ENCODE measurements around the gene HMGXB4.

DNA sequence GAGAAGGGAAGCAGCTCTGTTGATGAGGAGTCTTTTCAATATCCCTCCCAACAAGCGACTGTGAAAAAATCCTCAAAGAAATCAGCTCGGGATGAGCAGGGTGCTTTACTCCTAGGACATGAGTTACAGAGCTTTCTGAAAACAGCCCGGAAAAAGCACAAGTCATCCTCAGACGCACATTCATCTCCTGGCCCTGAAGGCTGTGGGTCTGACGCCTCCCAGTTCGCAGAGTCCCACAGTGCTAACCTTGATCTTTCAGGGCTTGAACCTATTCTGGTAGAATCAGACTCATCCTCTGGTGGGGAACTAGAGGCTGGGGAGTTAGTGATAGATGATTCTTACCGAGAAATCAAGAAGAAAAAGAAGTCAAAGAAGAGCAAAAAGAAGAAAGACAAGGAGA lies 7.7 kb downstream of the HMGXB4 start:
- TF ChIP-seq, protein P1, sequence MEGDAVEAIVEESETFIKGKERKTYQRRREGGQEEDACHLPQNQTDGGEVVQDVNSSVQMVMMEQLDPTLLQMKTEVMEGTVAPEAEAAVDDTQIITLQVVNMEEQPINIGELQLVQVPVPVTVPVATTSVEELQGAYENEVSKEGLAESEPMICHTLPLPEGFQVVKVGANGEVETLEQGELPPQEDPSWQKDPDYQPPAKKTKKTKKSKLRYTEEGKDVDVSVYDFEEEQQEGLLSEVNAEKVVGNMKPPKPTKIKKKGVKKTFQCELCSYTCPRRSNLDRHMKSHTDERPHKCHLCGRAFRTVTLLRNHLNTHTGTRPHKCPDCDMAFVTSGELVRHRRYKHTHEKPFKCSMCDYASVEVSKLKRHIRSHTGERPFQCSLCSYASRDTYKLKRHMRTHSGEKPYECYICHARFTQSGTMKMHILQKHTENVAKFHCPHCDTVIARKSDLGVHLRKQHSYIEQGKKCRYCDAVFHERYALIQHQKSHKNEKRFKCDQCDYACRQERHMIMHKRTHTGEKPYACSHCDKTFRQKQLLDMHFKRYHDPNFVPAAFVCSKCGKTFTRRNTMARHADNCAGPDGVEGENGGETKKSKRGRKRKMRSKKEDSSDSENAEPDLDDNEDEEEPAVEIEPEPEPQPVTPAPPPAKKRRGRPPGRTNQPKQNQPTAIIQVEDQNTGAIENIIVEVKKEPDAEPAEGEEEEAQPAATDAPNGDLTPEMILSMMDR (IDR thresholded peaks at IDR 0.05): no peak
- TF ChIP-seq POLR2A (IDR thresholded peaks at IDR 0.05) (no peak), POLR2AphosphoS5 (IDR thresholded peaks at IDR 0.05) (no peak)

Data from gastroesophageal sphincter (tissue), 3 donors.